KG1 (cell line): ENCODE measurements around the gene TSHZ2.
"Not testable (repeated sequence)": the region's sequence is repeated elsewhere in the genome, so short reads cannot be mapped to it uniquely, and the experiment has no call there.

ENCODE experiments used
- DNase-seq: peaks from one replicate; lab custom pipeline; 2025; lab: John Stamatoyannopoulos, UW

The TSHZ2 gene

GRCh38 chr20:53319200-53319599, 347.0 kb downstream of the TSHZ2 start:
- DNase-seq, result no peak

- DNase-seq, result no peak
Observed at GRCh38 chr20:53319716-53320115, 347.6 kb downstream of the TSHZ2 start.

- DNase-seq, result no peak
Observed at GRCh38 chr20:53320701-53321100, 348.5 kb downstream of the TSHZ2 start.

DNA sequence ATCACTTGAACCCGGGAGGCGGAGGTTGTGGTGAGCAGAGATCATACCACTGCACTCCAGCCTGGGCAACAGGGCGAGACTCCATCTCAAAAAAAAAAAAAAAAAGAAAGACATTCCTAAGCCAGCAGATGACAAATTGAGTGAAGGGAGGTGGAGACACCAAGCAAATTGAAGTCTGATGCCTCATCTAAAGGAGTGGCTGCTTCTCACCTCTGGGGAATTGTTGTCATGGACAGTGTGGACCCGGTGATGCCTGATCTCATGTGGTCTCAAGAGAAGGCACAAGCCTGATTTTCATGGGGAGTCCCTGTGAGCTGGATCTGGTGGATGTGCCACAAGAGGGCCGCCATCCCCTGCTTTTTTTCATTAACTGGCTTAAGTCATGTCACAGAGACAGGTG, 349.4 kb downstream of the TSHZ2 start:
- DNase-seq, result no peak

- no peak for DNase-seq
Observed at GRCh38 chr20:53322651-53323050, 350.5 kb downstream of the TSHZ2 start.

GRCh38 chr20:53323460-53323859, 351.3 kb downstream of the TSHZ2 start:
- DNase-seq, result not testable (repeated sequence)

DNA sequence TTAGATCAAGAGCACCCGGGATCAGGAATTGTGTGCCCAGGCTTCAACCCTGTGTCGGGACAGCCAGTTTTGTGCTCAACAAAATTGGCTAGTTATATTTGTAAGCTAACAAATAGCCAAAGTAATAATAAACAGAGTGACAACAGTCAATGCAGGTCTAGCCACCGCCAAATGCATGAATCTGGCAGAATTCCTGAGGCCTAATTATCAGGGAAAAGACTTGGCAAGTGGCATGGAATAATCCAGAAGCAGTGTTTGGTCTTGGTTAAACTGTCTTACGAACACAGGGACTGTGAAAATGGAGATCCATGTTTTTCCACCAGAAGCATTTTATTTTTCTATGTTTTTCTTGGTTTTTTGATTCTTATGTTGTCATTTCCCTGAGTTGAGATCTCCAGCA, 352.7 kb downstream of the TSHZ2 start:
- DNase-seq, result no peak

DNA sequence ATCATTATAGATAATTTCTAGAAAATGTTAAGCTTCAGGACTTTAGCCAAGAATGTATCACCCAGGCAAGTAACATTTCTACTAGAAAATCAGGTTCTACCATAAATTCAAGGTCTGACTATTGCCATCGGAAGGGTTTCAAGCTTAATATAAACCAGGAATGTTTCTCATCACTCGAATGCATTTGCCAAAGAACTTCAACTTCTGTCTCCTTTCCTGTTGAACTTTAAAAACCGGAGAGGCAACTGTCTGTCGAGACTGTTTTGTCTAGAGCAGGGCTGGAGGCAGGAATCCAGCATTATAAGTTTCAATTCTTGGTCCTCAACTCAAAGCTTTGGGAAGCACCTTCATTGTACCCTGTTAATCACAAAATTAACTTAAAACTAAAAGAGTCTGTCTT, 356.8 kb downstream of the TSHZ2 start:
- DNase-seq, result no peak

DNA sequence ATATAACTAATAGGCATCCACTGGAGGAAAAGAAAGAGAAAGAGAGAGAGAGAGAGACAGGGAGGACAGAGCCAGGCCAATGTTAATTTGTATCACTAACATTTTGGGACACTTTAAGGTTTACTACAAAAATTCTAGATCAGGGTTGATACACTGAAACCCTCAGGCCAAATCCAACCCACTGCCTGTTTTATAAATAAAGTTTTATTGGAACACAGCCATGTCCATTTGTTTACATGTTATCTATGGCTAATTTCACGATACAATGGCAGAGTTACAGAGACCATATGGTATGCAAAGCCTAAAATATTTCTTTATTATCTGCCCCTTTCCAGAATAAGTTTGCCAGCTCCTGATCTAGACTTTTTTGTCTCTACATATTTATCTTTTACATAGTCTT, 357.6 kb downstream of the TSHZ2 start:
- DNase-seq, result no peak

GRCh38 chr20:53330601-53331140, 358.5 kb downstream of the TSHZ2 start:
- DNase-seq, result no peak

DNA sequence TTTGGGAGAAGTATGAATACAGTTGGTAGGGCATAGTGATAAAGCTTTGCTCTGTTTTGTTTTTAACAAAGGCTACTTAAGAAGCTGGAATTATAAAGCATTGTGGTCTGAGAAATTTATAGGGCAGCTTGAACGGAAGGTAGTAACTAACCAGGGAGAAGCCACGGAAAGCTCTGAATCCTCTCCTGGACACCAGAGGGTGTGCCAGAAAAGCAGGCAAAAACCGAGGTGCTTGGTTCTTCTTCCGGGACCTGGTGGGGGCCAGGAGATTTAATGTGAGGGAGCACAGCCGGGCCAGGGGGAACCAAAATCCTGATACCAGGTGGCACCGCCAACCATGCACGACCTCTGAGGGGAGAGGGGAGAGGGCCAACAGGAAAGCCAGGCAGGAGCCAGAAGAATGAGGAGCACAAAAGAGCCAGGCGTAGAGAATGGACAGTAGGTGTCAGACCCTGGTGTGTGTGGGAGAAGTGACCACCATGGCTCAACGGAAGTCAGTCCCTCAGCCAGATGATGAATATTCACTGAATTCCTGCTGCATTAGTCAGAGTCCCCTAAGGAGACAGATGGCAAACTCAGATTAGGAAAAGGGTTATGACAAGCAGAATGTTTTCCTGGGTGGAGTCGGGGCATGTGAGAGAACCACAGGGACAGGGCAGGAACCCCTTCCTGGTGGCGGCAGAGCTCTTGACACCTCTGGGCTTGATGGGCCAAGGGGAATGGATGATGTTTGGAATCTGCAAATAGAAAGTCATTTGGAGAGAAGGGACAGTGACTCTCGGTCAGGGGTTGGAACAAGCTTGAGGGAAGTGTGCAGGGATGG, 359.2 kb downstream of the TSHZ2 start:
- no peak for DNase-seq

GRCh38 chr20:53332022-53332837, 360.1 kb downstream of the TSHZ2 start:
- DNase-seq, result no peak

GRCh38 chr20:53334861-53335260, 362.7 kb downstream of the TSHZ2 start:
- no peak for DNase-seq

GRCh38 chr20:53335555-53335954, 363.4 kb downstream of the TSHZ2 start:
- DNase-seq, result no peak

DNA sequence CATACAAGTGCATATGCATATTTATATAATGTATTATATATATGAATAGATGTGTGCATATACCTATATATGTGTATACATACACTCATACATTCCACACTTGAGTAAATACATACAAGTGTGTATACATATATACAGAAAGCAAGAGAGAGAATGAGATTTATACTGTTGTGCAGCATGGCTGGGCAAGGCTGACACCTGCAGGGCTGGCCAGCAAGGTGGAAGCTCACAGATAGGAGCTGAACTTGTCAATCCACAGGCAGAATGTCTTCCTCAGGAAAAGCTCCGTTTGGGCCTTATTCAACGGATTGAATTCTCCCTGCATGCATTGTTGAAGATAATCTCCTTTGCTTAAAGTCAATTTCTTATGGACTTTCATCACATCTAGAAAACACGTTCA, 364.7 kb downstream of the TSHZ2 start:
- no peak for DNase-seq

- no peak for DNase-seq
Observed at GRCh38 chr20:53337390-53338101, 365.4 kb downstream of the TSHZ2 start.

DNA sequence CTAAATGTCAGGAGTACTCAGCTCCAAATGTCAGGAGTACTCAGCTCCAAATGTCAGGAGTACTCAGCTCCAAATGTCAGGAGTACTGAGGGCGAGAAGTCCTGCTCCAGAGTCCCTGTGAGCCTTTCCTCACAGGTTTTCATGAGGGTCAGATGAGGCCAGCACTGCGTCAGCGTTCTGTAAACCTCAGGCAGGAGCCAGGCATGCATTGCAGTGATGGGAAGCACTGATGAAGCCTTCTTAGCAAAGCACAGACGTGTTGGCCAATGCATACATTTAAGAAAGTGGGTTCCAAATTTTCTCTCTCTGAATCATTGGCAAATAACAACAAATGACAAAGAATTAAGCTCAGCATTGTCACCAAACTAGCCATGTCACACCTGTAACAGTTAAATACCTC, 366.6 kb downstream of the TSHZ2 start:
- DNase-seq, result no peak

DNA sequence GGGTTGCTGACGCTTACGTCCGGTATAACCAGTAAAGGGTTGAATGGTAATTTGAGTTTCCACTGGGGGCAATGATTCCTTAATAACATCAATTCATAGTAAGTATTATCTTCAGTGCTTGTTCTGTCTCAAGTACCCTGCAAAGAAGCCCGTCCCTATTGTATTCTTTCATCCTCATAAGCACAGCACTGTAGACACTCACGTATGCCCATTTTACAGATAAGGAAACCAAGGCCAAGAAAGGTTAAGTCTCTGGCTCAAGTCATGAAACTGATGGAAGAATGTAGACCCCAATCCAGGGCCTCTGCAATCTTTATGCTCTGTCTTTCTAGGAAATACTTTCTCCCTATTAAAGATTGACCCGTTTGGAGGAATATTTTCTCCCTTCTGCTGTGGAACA, 370.3 kb downstream of the TSHZ2 start:
- no peak for DNase-seq

- DNase-seq, result no peak
Observed at GRCh38 chr20:53343448-53343847, 371.3 kb downstream of the TSHZ2 start.

DNA sequence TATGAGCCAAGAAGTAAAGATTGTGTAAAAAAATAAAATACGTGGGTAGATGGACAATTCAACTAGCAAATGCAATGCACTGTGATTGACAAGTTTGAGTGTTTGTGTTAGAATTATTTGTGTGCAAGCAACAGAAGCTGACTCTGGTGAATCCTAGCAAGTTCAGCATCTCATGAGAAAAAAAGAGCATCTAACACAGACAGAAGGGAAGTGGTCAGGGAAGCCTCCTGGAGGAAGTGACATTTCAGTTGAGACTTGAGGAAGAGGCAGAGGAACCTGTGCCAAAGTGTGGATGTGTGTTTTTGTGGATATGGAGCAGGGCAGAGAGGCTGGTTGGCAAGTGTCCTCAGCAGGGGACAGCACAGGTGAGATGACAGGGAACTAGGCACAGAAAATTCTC, 372.7 kb downstream of the TSHZ2 start:
- DNase-seq, result no peak

DNA sequence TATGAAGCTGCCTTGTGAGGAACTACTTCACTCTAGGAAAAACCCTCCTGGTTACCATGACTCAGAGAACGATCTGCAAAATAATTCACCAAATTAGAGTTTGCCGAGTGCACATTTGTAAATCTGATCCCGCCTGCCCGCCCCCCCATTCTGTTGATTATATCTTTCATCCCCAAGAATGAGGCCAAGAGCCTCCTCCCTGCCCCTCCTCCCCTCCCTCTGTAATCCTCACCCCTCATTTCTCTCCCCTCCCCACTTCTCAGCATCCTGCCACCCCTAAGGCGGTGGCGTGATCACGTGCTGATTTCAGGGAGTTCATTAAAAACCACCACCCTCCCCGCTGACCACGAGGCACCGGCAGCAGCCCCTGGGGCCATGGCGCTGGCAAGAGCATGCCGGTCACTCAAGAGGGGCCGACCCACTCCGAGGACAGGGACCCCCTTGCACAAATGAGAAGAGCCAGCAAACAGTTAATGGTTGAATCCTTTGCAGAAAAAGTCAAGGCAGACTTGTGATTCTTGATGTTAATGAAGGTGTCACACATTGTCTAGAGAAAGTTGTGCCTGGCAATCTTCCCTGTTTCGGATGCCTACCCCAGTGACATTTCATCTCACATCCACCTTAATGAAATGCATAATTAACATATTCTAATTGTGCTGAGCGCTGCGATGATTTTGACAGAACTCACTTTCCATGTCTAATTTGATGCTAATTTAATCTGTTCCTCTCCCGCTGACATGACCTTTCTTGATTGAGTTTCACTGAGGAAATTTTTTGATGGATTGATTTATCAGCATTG, 373.6 kb downstream of the TSHZ2 start:
- no peak for DNase-seq

GRCh38 chr20:53346335-53346648, 374.1 kb downstream of the TSHZ2 start:
- no peak for DNase-seq
